PFSK-1 (cell line): ENCODE results near the gene PTBP3.

Source experiments
- FOXP2 ChIP-seq: optimal IDR thresholded peaks from 2 replicates; pipeline ENCODE3; 2011; ENCODE audit warnings: borderline replicate concordance, control low read depth, inconsistent platforms; ENCODE audit not compliant: insufficient read depth; ENCODE audit errors: extremely low read length, extremely low read depth
- POLR2AphosphoS5 ChIP-seq: IDR thresholded peaks from 2 replicates; pipeline ENCODE4 v1.6.1; 2012; ENCODE audit warnings: low read depth, mild to moderate bottlenecking, control low read depth, low read length, moderate library complexity
- SIN3A ChIP-seq: IDR thresholded peaks from 2 replicates; pipeline ENCODE4 v1.6.1; 2012; ENCODE audit warnings: mild to moderate bottlenecking, low read length, moderate library complexity, borderline replicate concordance; ENCODE audit not compliant: insufficient read depth
- TF ChIP-seq, protein P1 (sequence below), 2 experiments: IDR thresholded peaks; 2 replicates each; pipeline versions ENCODE4 v1.6.1 to v1.8.0; 2011 to 2012; ENCODE audit warnings: low read depth in 2 of 2, low read length in 2 of 2, control low read depth in 1 of 2, inconsistent platforms in 1 of 2, mild to moderate bottlenecking in 1 of 2, moderate library complexity in 1 of 2; ENCODE audit not compliant: insufficient read depth in 1 of 2

DNA sequence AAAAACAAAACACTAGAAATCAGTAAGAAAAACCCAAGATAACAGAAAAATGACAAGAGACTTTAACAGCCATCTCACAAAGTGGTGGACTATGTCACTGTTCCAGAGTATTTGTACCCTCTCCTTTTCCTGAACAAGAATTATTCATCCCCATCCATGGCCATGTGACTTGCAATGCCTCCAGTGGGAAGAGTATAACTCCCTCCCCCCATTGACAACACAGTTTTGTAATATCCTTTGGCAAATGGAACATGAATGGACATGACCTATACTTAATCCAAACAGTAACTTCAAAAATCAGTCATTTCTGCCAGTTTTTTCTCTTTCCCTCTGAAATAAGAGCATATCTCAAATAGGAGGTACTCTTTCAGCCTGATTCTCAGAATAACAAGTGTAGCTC, 33.9 kb downstream of the PTBP3 start:
- TF ChIP-seq, protein P1, sequence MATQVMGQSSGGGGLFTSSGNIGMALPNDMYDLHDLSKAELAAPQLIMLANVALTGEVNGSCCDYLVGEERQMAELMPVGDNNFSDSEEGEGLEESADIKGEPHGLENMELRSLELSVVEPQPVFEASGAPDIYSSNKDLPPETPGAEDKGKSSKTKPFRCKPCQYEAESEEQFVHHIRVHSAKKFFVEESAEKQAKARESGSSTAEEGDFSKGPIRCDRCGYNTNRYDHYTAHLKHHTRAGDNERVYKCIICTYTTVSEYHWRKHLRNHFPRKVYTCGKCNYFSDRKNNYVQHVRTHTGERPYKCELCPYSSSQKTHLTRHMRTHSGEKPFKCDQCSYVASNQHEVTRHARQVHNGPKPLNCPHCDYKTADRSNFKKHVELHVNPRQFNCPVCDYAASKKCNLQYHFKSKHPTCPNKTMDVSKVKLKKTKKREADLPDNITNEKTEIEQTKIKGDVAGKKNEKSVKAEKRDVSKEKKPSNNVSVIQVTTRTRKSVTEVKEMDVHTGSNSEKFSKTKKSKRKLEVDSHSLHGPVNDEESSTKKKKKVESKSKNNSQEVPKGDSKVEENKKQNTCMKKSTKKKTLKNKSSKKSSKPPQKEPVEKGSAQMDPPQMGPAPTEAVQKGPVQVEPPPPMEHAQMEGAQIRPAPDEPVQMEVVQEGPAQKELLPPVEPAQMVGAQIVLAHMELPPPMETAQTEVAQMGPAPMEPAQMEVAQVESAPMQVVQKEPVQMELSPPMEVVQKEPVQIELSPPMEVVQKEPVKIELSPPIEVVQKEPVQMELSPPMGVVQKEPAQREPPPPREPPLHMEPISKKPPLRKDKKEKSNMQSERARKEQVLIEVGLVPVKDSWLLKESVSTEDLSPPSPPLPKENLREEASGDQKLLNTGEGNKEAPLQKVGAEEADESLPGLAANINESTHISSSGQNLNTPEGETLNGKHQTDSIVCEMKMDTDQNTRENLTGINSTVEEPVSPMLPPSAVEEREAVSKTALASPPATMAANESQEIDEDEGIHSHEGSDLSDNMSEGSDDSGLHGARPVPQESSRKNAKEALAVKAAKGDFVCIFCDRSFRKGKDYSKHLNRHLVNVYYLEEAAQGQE (IDR thresholded peaks at IDR 0.05; ENCODE audit: insufficient read depth in 1 of 2, low read depth in 2 of 2, low read length in 2 of 2): no peak
- TF ChIP-seq POLR2AphosphoS5: no peak
- no peak for TF ChIP-seq SIN3A
- TF ChIP-seq FOXP2: no peak
